ENCODE results near the gene HNMT.
"Not testable (repeated sequence)": the region's sequence is repeated elsewhere in the genome, so short reads cannot be mapped to it uniquely, and the experiment has no call there.

HNMT gene

GRCh38 chr2:138037090-138037489 lies 72.8 kb downstream of the HNMT start:
- TF ChIP-seq CTCF (IDR thresholded peaks at IDR 0.05; ENCODE audit: borderline replicate concordance, insufficient read depth, low read depth, low read length): no peak
- H3K4me3 ChIP-seq (ENCODE audit: low read depth, low read length): no peak overlapping the region

- TF ChIP-seq CTCF (IDR thresholded peaks at IDR 0.05; ENCODE audit: borderline replicate concordance, insufficient read depth, low read depth, low read length): no peak
- H3K4me3 ChIP-seq (ENCODE audit: low read depth, low read length): no peak overlapping the region
Measured at GRCh38 chr2:138040616-138041015, 76.3 kb downstream of the HNMT start.

GRCh38 chr2:138042311-138042710 lies 78.0 kb downstream of the HNMT start:
- TF ChIP-seq CTCF (IDR thresholded peaks at IDR 0.05; ENCODE audit: borderline replicate concordance, insufficient read depth, low read depth, low read length): no peak
- no peak overlapping the region for H3K4me3 ChIP-seq (ENCODE audit: low read depth, low read length)

- not testable (repeated sequence) for H3K4me3 ChIP-seq (ENCODE audit: low read depth, low read length)
Measured at GRCh38 chr2:138043588-138043987, 79.3 kb downstream of the HNMT start.

DNA sequence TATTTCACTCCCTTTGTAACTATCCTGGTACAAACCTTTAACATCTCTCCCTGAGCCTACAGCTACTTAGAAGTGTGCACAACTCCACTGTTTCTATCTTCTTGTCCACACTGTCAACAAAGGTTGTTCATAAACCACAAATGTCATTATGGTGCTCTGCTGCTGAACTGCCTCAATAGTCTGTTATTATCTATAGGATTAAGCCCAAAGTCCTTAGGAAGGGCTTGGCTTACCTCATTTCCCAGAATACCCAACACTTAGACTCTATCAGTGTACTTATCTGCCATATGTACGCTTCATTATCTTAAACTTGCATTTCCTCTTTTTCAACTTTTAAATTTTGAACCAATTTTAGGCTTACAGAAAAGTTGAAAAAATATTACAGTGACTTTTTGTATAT lies 94.2 kb downstream of the HNMT start:
- H3K4me3 ChIP-seq (ENCODE audit: low read depth, low read length): no peak overlapping the region
- no peak for TF ChIP-seq CTCF (IDR thresholded peaks at IDR 0.05; ENCODE audit: borderline replicate concordance, insufficient read depth, low read depth, low read length)

DNA sequence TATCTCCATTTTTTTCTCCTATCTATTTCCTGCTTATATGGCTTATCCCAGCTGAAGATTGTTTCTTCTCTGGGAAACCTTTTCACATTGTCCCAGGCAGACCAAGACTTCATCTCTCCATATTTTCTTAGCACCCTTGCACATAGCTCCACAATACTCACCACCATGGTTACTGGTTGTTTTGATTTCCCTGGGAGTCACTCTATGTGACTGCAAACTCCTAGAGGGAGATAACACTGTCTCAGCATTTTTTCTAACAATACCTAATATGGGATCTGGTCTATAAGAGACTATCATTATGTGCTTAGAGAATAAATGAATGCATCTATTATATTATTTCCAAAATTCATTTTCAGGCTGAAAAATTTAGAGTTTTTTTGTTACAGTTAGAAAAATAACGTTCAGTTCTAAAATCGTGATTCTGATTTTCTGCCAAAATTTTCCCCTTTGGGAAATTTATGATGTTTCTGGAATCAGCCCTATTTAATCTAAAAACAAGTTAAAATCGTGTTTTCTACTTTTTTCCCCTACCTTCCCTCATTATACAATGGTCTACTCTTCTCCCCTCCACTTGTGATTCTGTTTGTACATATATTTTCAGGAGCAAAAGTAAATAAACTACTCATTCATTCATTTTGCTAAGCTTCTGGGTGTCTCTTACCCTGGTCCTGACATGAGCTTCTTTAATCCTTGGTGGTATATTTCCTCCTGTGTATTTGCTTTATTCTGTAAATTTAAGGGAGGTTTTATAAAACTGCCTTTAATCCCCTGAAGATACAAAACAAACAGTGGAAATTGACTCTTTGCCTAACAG lies 95.4 kb downstream of the HNMT start:
- no peak overlapping the region for H3K4me3 ChIP-seq (ENCODE audit: low read depth, low read length)
- no peak for TF ChIP-seq CTCF (IDR thresholded peaks at IDR 0.05; ENCODE audit: borderline replicate concordance, insufficient read depth, low read depth, low read length)

GRCh38 chr2:138060301-138060635 lies 96.0 kb downstream of the HNMT start:
- no peak overlapping the region for H3K4me3 ChIP-seq (ENCODE audit: low read depth, low read length)
- TF ChIP-seq CTCF (IDR thresholded peaks at IDR 0.05; ENCODE audit: borderline replicate concordance, insufficient read depth, low read depth, low read length): no peak

Data from GM12875 (cell line).